ENCODE data around the gene KRT26.

GRCh38 chr17:40727447-40728231 lies 44.4 kb downstream of the KRT26 start:
- no peak for TF ChIP-seq CTCF (IDR thresholded peaks at IDR 0.05)
- no peak for TF ChIP-seq POLR2A (IDR thresholded peaks at IDR 0.05)

Data from body of pancreas (tissue), 4 donors.